NB4 (cell line): ENCODE data around the gene MYO1D.
A peak's percentile ranks its signal among the peaks of the same experiment; 100 is the strongest.

Source experiments
- DNase-seq: peaks from one replicate; pipeline ENCODE4 v3.0.0; 2010; ENCODE audit warnings: low read depth
- H3K4me3 ChIP-seq: one replicate; pipeline ENCODE4 v1.5.1; 2011; ENCODE audit warnings: mild to moderate bottlenecking, low read depth, low read length, moderate library complexity
- MYC ChIP-seq: IDR thresholded peaks from 2 replicates; pipeline ENCODE4 v1.6.1; 2011; ENCODE audit warnings: low read depth, low read length
- POLR2A ChIP-seq: IDR thresholded peaks from 2 replicates; pipeline ENCODE4 v1.6.1; 2011; ENCODE audit warnings: mild to moderate bottlenecking; ENCODE audit not compliant: insufficient read length; ENCODE audit errors: extremely low read depth
- TF ChIP-seq, protein P1 (sequence below): IDR thresholded peaks from one replicate; pipeline ENCODE4 v1.5.1; 2012; ENCODE audit warnings: low read depth, low read length
- TF ChIP-seq, protein P2 (sequence below): IDR thresholded peaks from 2 replicates; pipeline ENCODE4 v1.6.1; 2011; ENCODE audit warnings: low read depth, low read length

MYO1D gene

DNA sequence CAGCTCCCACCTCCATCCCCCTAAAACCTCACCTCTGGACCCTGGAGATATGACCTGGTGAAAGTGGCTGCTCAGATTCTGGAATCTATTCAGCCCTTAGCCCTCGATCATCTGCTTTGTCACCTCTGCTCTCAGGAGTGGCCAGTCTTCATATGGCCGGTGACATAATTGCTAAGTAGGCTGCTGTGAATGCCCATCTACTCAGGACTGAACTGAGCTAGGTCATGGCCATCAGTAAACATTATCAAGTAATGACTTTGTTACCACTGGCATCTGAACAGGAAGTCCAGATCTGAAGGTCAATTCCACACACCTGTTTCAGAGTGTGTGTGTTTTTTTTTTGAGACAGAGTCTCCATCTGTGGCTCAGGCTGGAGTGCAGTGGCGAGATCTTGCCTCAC lies 311.5 kb downstream of the MYO1D start:
- TF ChIP-seq, protein P1, sequence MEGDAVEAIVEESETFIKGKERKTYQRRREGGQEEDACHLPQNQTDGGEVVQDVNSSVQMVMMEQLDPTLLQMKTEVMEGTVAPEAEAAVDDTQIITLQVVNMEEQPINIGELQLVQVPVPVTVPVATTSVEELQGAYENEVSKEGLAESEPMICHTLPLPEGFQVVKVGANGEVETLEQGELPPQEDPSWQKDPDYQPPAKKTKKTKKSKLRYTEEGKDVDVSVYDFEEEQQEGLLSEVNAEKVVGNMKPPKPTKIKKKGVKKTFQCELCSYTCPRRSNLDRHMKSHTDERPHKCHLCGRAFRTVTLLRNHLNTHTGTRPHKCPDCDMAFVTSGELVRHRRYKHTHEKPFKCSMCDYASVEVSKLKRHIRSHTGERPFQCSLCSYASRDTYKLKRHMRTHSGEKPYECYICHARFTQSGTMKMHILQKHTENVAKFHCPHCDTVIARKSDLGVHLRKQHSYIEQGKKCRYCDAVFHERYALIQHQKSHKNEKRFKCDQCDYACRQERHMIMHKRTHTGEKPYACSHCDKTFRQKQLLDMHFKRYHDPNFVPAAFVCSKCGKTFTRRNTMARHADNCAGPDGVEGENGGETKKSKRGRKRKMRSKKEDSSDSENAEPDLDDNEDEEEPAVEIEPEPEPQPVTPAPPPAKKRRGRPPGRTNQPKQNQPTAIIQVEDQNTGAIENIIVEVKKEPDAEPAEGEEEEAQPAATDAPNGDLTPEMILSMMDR = no peak
- TF ChIP-seq, protein P2, sequence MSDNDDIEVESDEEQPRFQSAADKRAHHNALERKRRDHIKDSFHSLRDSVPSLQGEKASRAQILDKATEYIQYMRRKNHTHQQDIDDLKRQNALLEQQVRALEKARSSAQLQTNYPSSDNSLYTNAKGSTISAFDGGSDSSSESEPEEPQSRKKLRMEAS = no peak
- TF ChIP-seq POLR2A = no peak
- TF ChIP-seq MYC = no peak
- H3K4me3 ChIP-seq = no peak overlapping the region
- no peak for DNase-seq

DNA sequence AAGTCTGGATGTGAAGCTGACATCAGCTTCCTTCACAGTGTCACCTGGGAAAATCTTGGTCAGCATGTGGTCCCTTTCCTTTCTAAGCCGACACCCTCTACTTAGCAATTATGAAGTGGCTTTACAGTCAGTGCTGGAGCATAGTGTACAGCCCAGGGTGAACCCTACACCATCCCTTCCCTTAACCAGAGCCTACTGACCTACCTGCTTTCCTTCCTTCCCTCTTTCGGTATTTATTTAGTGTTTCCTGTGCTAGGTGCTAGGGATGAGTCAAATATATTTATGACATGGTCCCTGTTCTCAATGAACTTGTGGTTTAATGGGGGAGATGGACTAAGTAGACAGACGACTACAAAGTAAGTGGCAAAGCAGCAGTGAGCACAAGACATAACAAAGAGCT lies 312.6 kb downstream of the MYO1D start:
- H3K4me3 ChIP-seq = no peak overlapping the region
- TF ChIP-seq POLR2A = no peak
- TF ChIP-seq, protein P2 = no peak
- TF ChIP-seq MYC = no peak
- TF ChIP-seq, protein P1 = no peak
- no peak for DNase-seq

DNA sequence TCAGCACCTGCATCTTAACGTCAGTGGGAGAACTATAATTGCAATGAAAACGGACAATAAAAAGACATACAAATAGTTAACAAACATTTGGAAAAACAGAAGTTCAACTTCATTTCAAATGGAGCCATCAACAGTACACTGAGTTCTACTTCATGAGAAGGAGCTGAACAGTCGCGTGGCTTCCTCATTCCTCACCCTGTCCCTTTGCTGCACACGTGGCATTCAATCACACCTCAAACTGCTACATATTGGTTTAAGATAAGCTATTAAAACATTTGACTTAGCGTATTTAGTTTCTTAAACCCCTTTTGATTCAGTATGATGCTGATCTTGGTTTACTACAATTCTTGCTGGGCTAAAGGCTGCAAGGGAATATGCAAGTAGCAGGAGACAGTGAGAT lies 313.3 kb downstream of the MYO1D start:
- H3K4me3 ChIP-seq = no peak overlapping the region
- TF ChIP-seq, protein P2 = no peak
- TF ChIP-seq POLR2A (no peak), MYC (no peak)
- TF ChIP-seq, protein P1 = no peak
- no peak for DNase-seq

DNA sequence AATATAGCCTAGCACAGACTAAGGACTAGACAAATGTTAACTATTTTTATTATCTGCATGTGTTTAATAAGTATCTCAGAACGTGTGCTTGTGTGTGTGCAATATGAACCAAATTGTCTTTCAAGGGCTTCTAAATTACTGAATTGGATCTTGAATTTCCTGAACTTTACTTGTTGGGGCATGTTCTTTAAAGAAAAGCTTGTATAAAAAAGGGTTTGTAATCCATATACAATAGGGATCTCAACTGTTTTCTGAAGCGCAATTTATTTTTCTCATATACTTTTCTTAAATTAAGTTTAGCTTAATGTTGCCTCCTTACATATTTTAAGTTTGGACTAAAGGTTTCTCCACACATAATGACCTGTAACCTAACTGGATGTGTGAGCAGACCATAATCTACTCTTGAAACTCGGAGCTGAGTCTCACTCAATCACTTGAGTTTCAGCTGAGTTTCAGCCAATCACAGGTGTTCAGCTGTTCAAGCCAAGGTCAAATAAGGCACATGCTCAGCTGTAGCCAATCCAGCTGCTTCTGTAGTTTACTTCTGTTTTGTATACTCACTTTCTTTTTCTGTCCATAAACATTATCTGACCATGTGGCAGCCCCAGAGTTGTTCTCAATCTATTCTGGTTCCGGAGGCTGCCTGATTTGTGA lies 317.8 kb downstream of the MYO1D start:
- TF ChIP-seq MYC (no peak), POLR2A (no peak)
- TF ChIP-seq, protein P1 = no peak
- TF ChIP-seq, protein P2 = peak; percentile 11; the same call in 1 of the 2 replicates
- DNase-seq = no peak
- H3K4me3 ChIP-seq = no peak overlapping the region

DNA sequence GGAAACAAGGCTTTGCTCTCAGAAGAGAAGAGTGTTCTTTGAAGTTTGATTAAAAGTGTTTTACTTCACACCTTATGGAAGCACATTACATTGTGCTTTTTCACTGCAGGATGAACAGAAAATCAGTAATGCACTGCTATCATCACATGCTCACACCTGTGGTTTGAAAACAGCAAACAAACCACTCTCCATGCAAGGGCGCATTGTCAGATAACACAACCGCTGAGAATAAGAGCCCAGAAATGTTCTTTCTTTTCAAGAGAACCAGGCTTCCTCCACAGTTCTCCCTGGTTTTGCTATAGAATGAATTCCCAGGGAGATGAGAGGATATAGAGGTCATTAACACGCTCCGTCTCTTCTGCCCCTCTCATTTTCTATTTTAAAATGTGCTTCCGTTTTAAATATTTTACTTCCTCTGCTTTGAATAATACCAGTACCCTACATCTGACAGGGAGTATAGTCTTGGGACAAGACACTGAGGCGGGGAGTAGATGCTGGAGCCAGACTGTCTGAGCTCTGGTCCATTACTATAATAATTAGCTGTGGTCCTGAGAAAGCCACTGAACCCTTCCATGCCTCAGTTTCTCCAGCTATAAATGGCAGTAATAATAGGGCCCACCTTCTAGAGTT lies 318.5 kb downstream of the MYO1D start:
- TF ChIP-seq MYC (no peak), POLR2A (no peak)
- TF ChIP-seq, protein P2 = no peak
- TF ChIP-seq, protein P1 = no peak

More for the DNA sequence above, 318.5 kb downstream of the MYO1D start:
- DNase-seq = no peak
- no peak overlapping the region for H3K4me3 ChIP-seq
